Kidney epithelial cell (primary cell): ENCODE measurements around the gene HIF1A. TPM values are rescaled to one million over a fixed set of nuclear protein-coding genes. Genes with fewer than 3 reads are reported as not detected.

Experiments used
- DNase-seq: peaks from one replicate; pipeline ENCODE4 v3.0.0-alpha.2; 2010; ENCODE audit warnings: low read depth
- H3K27me3 ChIP-seq: 2 replicates; pipeline ENCODE4 v1.6.0; 2011; ENCODE audit warnings: low read length; ENCODE audit not compliant: control insufficient read depth, insufficient read depth
- H3K36me3 ChIP-seq: 2 replicates; pipeline ENCODE4 v1.5.1; 2011; ENCODE audit warnings: low read length; ENCODE audit not compliant: control insufficient read depth, insufficient read depth
- H3K4me3 ChIP-seq: 2 replicates; pipeline ENCODE4 v1.5.1; 2011; ENCODE audit warnings: low read depth, mild to moderate bottlenecking, control low read depth, low read length
- CTCF ChIP-seq: IDR thresholded peaks from 2 replicates; pipeline ENCODE4 v1.5.1; 2011; ENCODE audit warnings: mild to moderate bottlenecking, moderate library complexity, low read length, control low read depth, inconsistent platforms; ENCODE audit not compliant: insufficient read depth, poor library complexity, severe bottlenecking
- total RNA-seq: library from RNA; depleted of rRNA; stranded (reverse); fragments of >200 nt; gene quantifications from 2 replicates; pipeline ENCODE4 v1.2.3, GENCODE V29; 2015

Gene HIF1A
- 295 and 307 TPM in 2 replicates for total RNA-seq

GRCh38 chr14:61694830-61695694 is at the start of gene HIF1A:
TSS of gene HIF1A (plus strand) at chr14:61695513. CDS start at chr14:61695805, 292 bp downstream.
- Histone ChIP-seq H3K27me3 (no peaks in the 10 kb centered on the region), H3K36me3 (no peaks in the 10 kb centered on the region), H3K4me3 (peak within 1 kb of the TSS; percentile 98)
- peak; percentile 37 for TF ChIP-seq CTCF
- peak; percentile 94 for DNase-seq

GRCh38 chr14:61646366-61647116 is 48.8 kb upstream of the HIF1A start:
- no peaks in the 10 kb centered on the region for H3K36me3 ChIP-seq
- no peaks in the 10 kb centered on the region for H3K27me3 ChIP-seq
- no peak for TF ChIP-seq CTCF
- H3K4me3 ChIP-seq = no peak overlapping the region
- DNase-seq = no peak

GRCh38 chr14:61647704-61648103 is 47.6 kb upstream of the HIF1A start:
- no peak for DNase-seq
- TF ChIP-seq CTCF = no peak
- Histone ChIP-seq H3K4me3 (no peak overlapping the region), H3K27me3 (no peaks in the 10 kb centered on the region), H3K36me3 (no peaks in the 10 kb centered on the region)

- Histone ChIP-seq H3K4me3 (no peak overlapping the region), H3K36me3 (no peaks in the 10 kb centered on the region), H3K27me3 (no peaks in the 10 kb centered on the region)
- DNase-seq = no peak
- TF ChIP-seq CTCF = no peak
Measured at GRCh38 chr14:61648377-61648776, 46.9 kb upstream of the HIF1A start.

GRCh38 chr14:61649283-61649682 is 46.0 kb upstream of the HIF1A start:
- TF ChIP-seq CTCF = no peak
- Histone ChIP-seq H3K27me3 (no peaks in the 10 kb centered on the region), H3K4me3 (no peak overlapping the region), H3K36me3 (no peaks in the 10 kb centered on the region)
- DNase-seq = no peak
